Trophoblast cell (in vitro differentiated cells and primary cell): ENCODE measurements around the gene CNKSR2.

ENCODE experiments used
- DNase-seq, 2 donors: peaks; one replicate each; pipeline ENCODE4 v3.0.0-alpha.2; 2016
- H2AFZ ChIP-seq: 2 replicates; pipeline ENCODE4 v1.6.1; 2013; ENCODE audit warnings: low read length, moderate library complexity, mild to moderate bottlenecking; ENCODE audit not compliant: insufficient read depth, poor library complexity
- H2AK5ac ChIP-seq: 2 replicates; pipeline ENCODE4 v1.6.1; 2013; ENCODE audit warnings: mild to moderate bottlenecking, low read length
- H2BK120ac ChIP-seq: 2 replicates; pipeline ENCODE4 v1.6.1; 2013; ENCODE audit warnings: low read length, mild to moderate bottlenecking, moderate library complexity; ENCODE audit not compliant: insufficient read depth, poor library complexity
- H2BK12ac ChIP-seq: 2 replicates; pipeline ENCODE4 v1.6.1; 2013; ENCODE audit warnings: mild to moderate bottlenecking, low read length, moderate library complexity
- H2BK5ac ChIP-seq: 2 replicates; pipeline ENCODE4 v1.6.1; 2013; ENCODE audit warnings: low read length, low read depth, moderate library complexity, mild to moderate bottlenecking; ENCODE audit not compliant: poor library complexity
- H3K14ac ChIP-seq: 2 replicates; pipeline ENCODE4 v1.6.1; 2013; ENCODE audit warnings: mild to moderate bottlenecking, low read length
- H3K18ac ChIP-seq: 2 replicates; pipeline ENCODE4 v1.6.1; 2013; ENCODE audit warnings: mild to moderate bottlenecking, low read length
- H3K23ac ChIP-seq: 2 replicates; pipeline ENCODE4 v1.6.1; 2013; ENCODE audit warnings: low read length
- H3K27ac ChIP-seq: 2 replicates; pipeline ENCODE4 v1.5.1; 2013; ENCODE audit warnings: low read depth, mild to moderate bottlenecking, inconsistent platforms, low read length, moderate library complexity
- H3K27me3 ChIP-seq: 2 replicates; pipeline ENCODE4 v1.6.1; 2013; ENCODE audit warnings: inconsistent platforms, mild to moderate bottlenecking, low read length, moderate library complexity; ENCODE audit not compliant: insufficient read depth
- H3K36me3 ChIP-seq, 2 experiments: 1 replicate in 1 of 2; 2 replicates in 1 of 2; pipeline ENCODE4 v1.6.1; 2013; ENCODE audit warnings: low read length in 2 of 2, mild to moderate bottlenecking in 2 of 2, moderate library complexity in 1 of 2; ENCODE audit not compliant: insufficient read depth in 2 of 2, control insufficient read depth in 1 of 2
- H3K4ac ChIP-seq: 2 replicates; pipeline ENCODE4 v1.6.1; 2013; ENCODE audit warnings: low read depth, mild to moderate bottlenecking, low read length, moderate library complexity
- H3K4me1 ChIP-seq, 2 experiments: 1 replicate in 1 of 2; 2 replicates in 1 of 2; pipeline ENCODE4 v1.6.1; 2013; ENCODE audit warnings: low read length in 2 of 2, mild to moderate bottlenecking in 2 of 2, moderate library complexity in 1 of 2; ENCODE audit not compliant: insufficient read depth in 2 of 2, control insufficient read depth in 1 of 2
- H3K4me2 ChIP-seq: 2 replicates; pipeline ENCODE4 v1.6.1; 2013; ENCODE audit warnings: inconsistent platforms, mild to moderate bottlenecking, low read length, moderate library complexity
- H3K4me3 ChIP-seq: 2 replicates; pipeline ENCODE4 v1.5.1; 2013; ENCODE audit warnings: mild to moderate bottlenecking, low read depth, low read length, inconsistent platforms
- H3K79me1 ChIP-seq: one replicate; pipeline ENCODE4 v1.6.1; 2013; ENCODE audit warnings: low read length
- H3K79me2 ChIP-seq: 2 replicates; pipeline ENCODE4 v1.6.1; 2013; ENCODE audit warnings: low read length, mild to moderate bottlenecking; ENCODE audit not compliant: control insufficient read depth, insufficient read depth, poor library complexity
- H3K9ac ChIP-seq: 2 replicates; pipeline ENCODE4 v1.6.1; 2013; ENCODE audit warnings: mild to moderate bottlenecking, low read length
- H3K9me3 ChIP-seq: 2 replicates; pipeline ENCODE4 v1.6.1; 2013; ENCODE audit warnings: low read depth, mild to moderate bottlenecking, control low read depth, inconsistent platforms, low read length; ENCODE audit not compliant: insufficient read depth
- H4K12ac ChIP-seq: 2 replicates; pipeline ENCODE4 v1.6.1; 2013; ENCODE audit warnings: low read depth, mild to moderate bottlenecking, low read length, moderate library complexity
- H4K8ac ChIP-seq: 2 replicates; pipeline ENCODE4 v1.6.1; 2013; ENCODE audit warnings: low read depth, mild to moderate bottlenecking, low read length, moderate library complexity
- H4K91ac ChIP-seq: one replicate; pipeline ENCODE4 v1.6.1; 2013; ENCODE audit warnings: low read depth, mild to moderate bottlenecking, low read length, moderate library complexity
- WGBS: extraction: QIAGEN DNeasy Blood & Tissue Kit; methylation state at CpG from one replicate; pipeline ENCODE4 v1.1.7; 2013; ENCODE audit warnings: missing lambda C conversion rate; ENCODE audit not compliant: insufficient read length, insufficient coverage; ENCODE audit errors: extremely low coverage; 5-methylcytosine and 5-hydroxymethylcytosine counted together

Gene CNKSR2

DNA sequence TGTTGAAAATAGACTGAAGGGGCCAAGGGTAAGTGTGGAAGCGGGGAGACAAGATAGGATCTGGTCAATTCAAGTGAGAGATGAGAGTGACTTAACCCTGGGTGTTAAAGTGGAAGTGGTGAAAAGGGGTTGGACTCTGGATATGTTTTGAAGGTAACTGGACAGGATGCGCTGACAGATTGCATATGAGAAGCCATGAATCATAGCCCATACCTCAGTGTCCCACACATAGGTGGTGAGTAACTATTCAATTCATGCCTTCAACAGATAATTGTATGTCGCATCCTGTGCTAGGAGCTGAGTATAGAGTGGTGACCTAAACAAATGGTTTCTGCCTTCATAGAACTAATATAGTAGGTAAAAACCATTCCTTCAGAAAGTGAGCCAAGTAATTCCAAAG is 207.3 kb downstream of the CNKSR2 start:
- DNase-seq, result no peak
- Histone ChIP-seq H3K14ac (no peak overlapping the region), H2AFZ (no peak overlapping the region), H2BK12ac (no peak overlapping the region), H3K36me3 (peaks cover 0 to 2% of the 10 kb centered on the region in 2 experiments), H2BK120ac (no peak overlapping the region), H3K18ac (no peak overlapping the region), H3K4me2 (no peak overlapping the region), H3K27me3 (no peaks in the 10 kb centered on the region), H3K9me3 (no peaks in the 10 kb centered on the region), H3K79me2 (no peaks in the 10 kb centered on the region), H3K23ac (no peak overlapping the region), H3K79me1 (no peaks in the 10 kb centered on the region), H2BK5ac (no peak overlapping the region), H3K4me3 (no peak overlapping the region), H4K8ac (no peak overlapping the region), H3K4me1 (no peaks in the 10 kb centered on the region), H2AK5ac (no peak overlapping the region), H4K12ac (no peak overlapping the region), H3K9ac (no peak overlapping the region), H3K4ac (no peak overlapping the region), H3K27ac (no peak overlapping the region), H4K91ac (no peak overlapping the region)
- WGBS, result no CpG with 5 or more reads among the region's 3 CpGs

- peak; percentile 10 to 70 for DNase-seq
- Histone ChIP-seq H3K27ac (no peak overlapping the region), H3K4me2 (no peak overlapping the region), H3K4me3 (no peak overlapping the region), H4K12ac (no peak overlapping the region), H3K9ac (no peak overlapping the region), H3K36me3 (no peaks in the 10 kb centered on the region), H3K27me3 (no peaks in the 10 kb centered on the region), H3K79me2 (no peaks in the 10 kb centered on the region), H2BK5ac (no peak overlapping the region), H3K14ac (no peak overlapping the region), H2AFZ (no peak overlapping the region), H4K91ac (no peak overlapping the region), H2BK120ac (no peak overlapping the region), H3K4ac (no peak overlapping the region), H3K18ac (no peak overlapping the region), H3K23ac (no peak overlapping the region), H3K79me1 (no peaks in the 10 kb centered on the region), H2BK12ac (no peak overlapping the region), H4K8ac (no peak overlapping the region), H3K4me1 (no peaks in the 10 kb centered on the region), H3K9me3 (no peaks in the 10 kb centered on the region), H2AK5ac (no peak overlapping the region)
- WGBS, result no CpG with 5 or more reads among the region's 3 CpGs
These were observed 211.8 kb downstream of the CNKSR2 start for GRCh38 chrX:21586001-21586400.

- H3K4ac ChIP-seq, result no peak overlapping the region
- H3K14ac ChIP-seq, result no peak overlapping the region
- H2BK5ac ChIP-seq, result no peak overlapping the region
- no peaks in the 10 kb centered on the region for H3K9me3 ChIP-seq
- no peak overlapping the region for H2BK12ac ChIP-seq
- H2AK5ac ChIP-seq, result no peak overlapping the region
- H4K91ac ChIP-seq, result no peak overlapping the region
- H3K23ac ChIP-seq, result no peak overlapping the region
- no peak overlapping the region for H3K4me3 ChIP-seq
- no peak overlapping the region for H3K9ac ChIP-seq
- H2AFZ ChIP-seq, result no peak overlapping the region
- no peak overlapping the region for H4K8ac ChIP-seq
- H3K36me3 ChIP-seq, result no peaks in the 10 kb centered on the region
- H3K79me2 ChIP-seq, result no peaks in the 10 kb centered on the region
- H3K4me2 ChIP-seq, result no peak overlapping the region
- no peak overlapping the region for H3K27ac ChIP-seq
- no peaks in the 10 kb centered on the region for H3K79me1 ChIP-seq
- no peak overlapping the region for H2BK120ac ChIP-seq
- H3K18ac ChIP-seq, result no peak overlapping the region
- H3K4me1 ChIP-seq, result no peaks in the 10 kb centered on the region
- H3K27me3 ChIP-seq, result no peaks in the 10 kb centered on the region
- WGBS, result no CpG with 5 or more reads among the region's 4 CpGs
- no peak overlapping the region for H4K12ac ChIP-seq
- no peak for DNase-seq
These were observed 216.0 kb downstream of the CNKSR2 start for GRCh38 chrX:21590012-21590776.

DNA sequence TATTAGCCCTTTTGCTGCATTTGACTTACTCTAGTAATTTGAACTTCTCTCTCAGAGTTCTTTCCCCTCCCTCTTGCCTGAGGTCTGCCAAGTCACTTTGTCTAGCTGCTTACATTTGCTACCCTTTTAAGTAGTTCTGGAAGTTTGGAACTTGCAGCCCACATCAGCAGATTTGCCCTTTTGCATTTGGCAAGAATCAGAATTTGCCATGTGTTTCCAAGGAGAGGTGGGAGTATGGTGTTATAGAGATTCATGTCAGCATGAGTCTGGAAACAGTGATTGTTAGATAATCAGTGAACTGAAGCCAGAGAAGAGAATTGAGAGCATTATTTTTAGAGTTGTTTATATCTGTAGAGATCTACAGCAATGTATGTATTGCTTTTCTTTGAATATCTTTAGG is 231.8 kb downstream of the CNKSR2 start:
- DNase-seq, result no peak
- no peak overlapping the region for H2BK5ac ChIP-seq
- H3K23ac ChIP-seq, result no peak overlapping the region
- no peak overlapping the region for H3K14ac ChIP-seq
- H4K91ac ChIP-seq, result no peak overlapping the region
- no peak overlapping the region for H3K4me2 ChIP-seq
- H3K4me3 ChIP-seq, result no peak overlapping the region
- H2BK120ac ChIP-seq, result no peak overlapping the region
- H3K36me3 ChIP-seq, result no peaks in the 10 kb centered on the region
- H3K4me1 ChIP-seq, result no peaks in the 10 kb centered on the region
- no peak overlapping the region for H3K27ac ChIP-seq
- H3K18ac ChIP-seq, result no peak overlapping the region
- no peaks in the 10 kb centered on the region for H3K9me3 ChIP-seq
- no peak overlapping the region for H2BK12ac ChIP-seq
- no peaks in the 10 kb centered on the region for H3K27me3 ChIP-seq
- H3K79me1 ChIP-seq, result no peaks in the 10 kb centered on the region
- H3K9ac ChIP-seq, result no peak overlapping the region
- no peak overlapping the region for H2AK5ac ChIP-seq
- no peak overlapping the region for H4K12ac ChIP-seq
- no peak overlapping the region for H4K8ac ChIP-seq
- H3K4ac ChIP-seq, result no peak overlapping the region
- H3K79me2 ChIP-seq, result no peaks in the 10 kb centered on the region
- H2AFZ ChIP-seq, result no peak overlapping the region
